CD4-positive, alpha-beta T cell treated with Interleukin-10 for 1 hour (primary cell): ENCODE data around the gene RBFOX2.

Experiments used
- DNase-seq: peaks from one replicate; pipeline ENCODE4 v3.0.0-alpha.2; 2020

The RBFOX2 gene

GRCh38 chr22:35893698-35894097 is 134.9 kb downstream of the RBFOX2 start:
- DNase-seq, result no peak

GRCh38 chr22:35892192-35892591 is 136.4 kb downstream of the RBFOX2 start:
- no peak for DNase-seq

GRCh38 chr22:35891442-35891841 is 137.2 kb downstream of the RBFOX2 start:
- DNase-seq, result no peak

- no peak for DNase-seq
Observed at GRCh38 chr22:35889071-35889470, 139.6 kb downstream of the RBFOX2 start.

GRCh38 chr22:35888181-35888870 is 140.3 kb downstream of the RBFOX2 start:
- no peak for DNase-seq

GRCh38 chr22:35887296-35887875 is 141.2 kb downstream of the RBFOX2 start:
- DNase-seq, result no peak

GRCh38 chr22:35886309-35886708 is 142.3 kb downstream of the RBFOX2 start:
- no peak for DNase-seq

- no peak for DNase-seq
Observed at GRCh38 chr22:35884529-35884928, 144.1 kb downstream of the RBFOX2 start.

- DNase-seq, result no peak
Observed at GRCh38 chr22:35883031-35883620, 145.5 kb downstream of the RBFOX2 start.

GRCh38 chr22:35882211-35883030 is 146.2 kb downstream of the RBFOX2 start:
- no peak for DNase-seq

GRCh38 chr22:35879351-35879750 is 149.3 kb downstream of the RBFOX2 start:
- DNase-seq, result no peak

GRCh38 chr22:35873426-35873825 is 155.2 kb downstream of the RBFOX2 start:
- no peak for DNase-seq

GRCh38 chr22:35872451-35872850 is 156.2 kb downstream of the RBFOX2 start:
- DNase-seq, result no peak

GRCh38 chr22:35870517-35871293 is 157.9 kb downstream of the RBFOX2 start:
- DNase-seq, result no peak

GRCh38 chr22:35868938-35869337 is 159.7 kb downstream of the RBFOX2 start:
- DNase-seq, result no peak

GRCh38 chr22:35866651-35867050 is 162.0 kb downstream of the RBFOX2 start:
- DNase-seq, result no peak

GRCh38 chr22:35864545-35865165 is 164.0 kb downstream of the RBFOX2 start:
- no peak for DNase-seq

- DNase-seq, result no peak
Observed at GRCh38 chr22:35863432-35863831, 165.2 kb downstream of the RBFOX2 start.

GRCh38 chr22:35862697-35863096 is 165.9 kb downstream of the RBFOX2 start:
- no peak for DNase-seq

- no peak for DNase-seq
Observed at GRCh38 chr22:35861451-35861850, 167.2 kb downstream of the RBFOX2 start.

- no peak for DNase-seq
Observed at GRCh38 chr22:35860837-35861236, 167.8 kb downstream of the RBFOX2 start.

- DNase-seq, result no peak
Observed at GRCh38 chr22:35860087-35860733, 168.4 kb downstream of the RBFOX2 start.
